ENCODE data around the gene SIPA1L3.
A peak's percentile ranks its signal among the peaks of the same experiment; 100 is the strongest.

The SIPA1L3 gene

GRCh38 chr19:38197937-38198704, 291.1 kb downstream of the SIPA1L3 start:
- Histone ChIP-seq H3K4me3 (ENCODE audit: low read depth, low read length) (no peak overlapping the region), H3K9me3 (ENCODE audit: control insufficient read depth, insufficient read depth, low read length) (no peaks in the 10 kb centered on the region), H3K4me1 (ENCODE audit: control insufficient read depth, insufficient read depth, low read length) (no peaks in the 10 kb centered on the region), H3K9ac (ENCODE audit: low read depth, low read length) (no peak overlapping the region), H3K27me3 (ENCODE audit: control insufficient read depth, insufficient read depth, low read length) (no peaks in the 10 kb centered on the region), H3K27ac (ENCODE audit: low read depth, low read length) (no peak overlapping the region), H3K36me3 (ENCODE audit: control insufficient read depth, insufficient read depth, low read length) (peaks cover 26% of the 10 kb centered on the region)

- no peaks in the 10 kb centered on the region for H3K9me3 ChIP-seq (ENCODE audit: control insufficient read depth, insufficient read depth, low read length)
- no peak overlapping the region for H3K27ac ChIP-seq (ENCODE audit: low read depth, low read length)
- H3K9ac ChIP-seq (ENCODE audit: low read depth, low read length), result no peak overlapping the region
- H3K36me3 ChIP-seq (ENCODE audit: control insufficient read depth, insufficient read depth, low read length), result peaks cover 26% of the 10 kb centered on the region
- H3K4me3 ChIP-seq (ENCODE audit: low read depth, low read length), result no peak overlapping the region
- no peaks in the 10 kb centered on the region for H3K27me3 ChIP-seq (ENCODE audit: control insufficient read depth, insufficient read depth, low read length)
- no peaks in the 10 kb centered on the region for H3K4me1 ChIP-seq (ENCODE audit: control insufficient read depth, insufficient read depth, low read length)
These were observed 292.3 kb downstream of the SIPA1L3 start for GRCh38 chr19:38199340-38199739.

- no peaks in the 10 kb centered on the region for H3K9me3 ChIP-seq (ENCODE audit: control insufficient read depth, insufficient read depth, low read length)
- H3K4me3 ChIP-seq (ENCODE audit: low read depth, low read length), result no peak overlapping the region
- H3K36me3 ChIP-seq (ENCODE audit: control insufficient read depth, insufficient read depth, low read length), result peaks cover 26% of the 10 kb centered on the region
- H3K27me3 ChIP-seq (ENCODE audit: control insufficient read depth, insufficient read depth, low read length), result no peaks in the 10 kb centered on the region
- H3K9ac ChIP-seq (ENCODE audit: low read depth, low read length), result no peak overlapping the region
- no peaks in the 10 kb centered on the region for H3K4me1 ChIP-seq (ENCODE audit: control insufficient read depth, insufficient read depth, low read length)
- no peak overlapping the region for H3K27ac ChIP-seq (ENCODE audit: low read depth, low read length)
These were observed 294.7 kb downstream of the SIPA1L3 start for GRCh38 chr19:38201731-38202130.

GRCh38 chr19:38202504-38202903, 295.5 kb downstream of the SIPA1L3 start:
- no peaks in the 10 kb centered on the region for H3K9me3 ChIP-seq (ENCODE audit: control insufficient read depth, insufficient read depth, low read length)
- H3K27me3 ChIP-seq (ENCODE audit: control insufficient read depth, insufficient read depth, low read length), result no peaks in the 10 kb centered on the region
- H3K4me1 ChIP-seq (ENCODE audit: control insufficient read depth, insufficient read depth, low read length), result 0 out of 2 replicates have a peak, but pooled peaks cover 2% of the 10 kb centered on the region
- H3K27ac ChIP-seq (ENCODE audit: low read depth, low read length), result no peak overlapping the region
- no peak overlapping the region for H3K4me3 ChIP-seq (ENCODE audit: low read depth, low read length)
- peaks cover 26% of the 10 kb centered on the region for H3K36me3 ChIP-seq (ENCODE audit: control insufficient read depth, insufficient read depth, low read length)
- H3K9ac ChIP-seq (ENCODE audit: low read depth, low read length), result no peak overlapping the region

GRCh38 chr19:38203197-38203596, 296.2 kb downstream of the SIPA1L3 start:
- no peaks in the 10 kb centered on the region for H3K9me3 ChIP-seq (ENCODE audit: control insufficient read depth, insufficient read depth, low read length)
- no peak overlapping the region for H3K9ac ChIP-seq (ENCODE audit: low read depth, low read length)
- 0 out of 2 replicates have a peak, but pooled peaks cover 3% of the 10 kb centered on the region for H3K4me1 ChIP-seq (ENCODE audit: control insufficient read depth, insufficient read depth, low read length)
- H3K27me3 ChIP-seq (ENCODE audit: control insufficient read depth, insufficient read depth, low read length), result no peaks in the 10 kb centered on the region
- no peak overlapping the region for H3K4me3 ChIP-seq (ENCODE audit: low read depth, low read length)
- peaks cover 23% of the 10 kb centered on the region for H3K36me3 ChIP-seq (ENCODE audit: control insufficient read depth, insufficient read depth, low read length)
- H3K27ac ChIP-seq (ENCODE audit: low read depth, low read length), result no peak overlapping the region

- Histone ChIP-seq H3K36me3 (ENCODE audit: control insufficient read depth, insufficient read depth, low read length) (peaks cover 15% of the 10 kb centered on the region), H3K9me3 (ENCODE audit: control insufficient read depth, insufficient read depth, low read length) (no peaks in the 10 kb centered on the region), H3K9ac (ENCODE audit: low read depth, low read length) (no peak overlapping the region), H3K27ac (ENCODE audit: low read depth, low read length) (no peak overlapping the region), H3K4me3 (ENCODE audit: low read depth, low read length) (no peak overlapping the region), H3K27me3 (ENCODE audit: control insufficient read depth, insufficient read depth, low read length) (no peaks in the 10 kb centered on the region), H3K4me1 (ENCODE audit: control insufficient read depth, insufficient read depth, low read length) (peaks cover 8% of the 10 kb centered on the region)
These were observed 297.1 kb downstream of the SIPA1L3 start for GRCh38 chr19:38204096-38204495.

- no peak overlapping the region for H3K4me3 ChIP-seq (ENCODE audit: low read depth, low read length)
- no peak overlapping the region for H3K27ac ChIP-seq (ENCODE audit: low read depth, low read length)
- no peaks in the 10 kb centered on the region for H3K9me3 ChIP-seq (ENCODE audit: control insufficient read depth, insufficient read depth, low read length)
- H3K9ac ChIP-seq (ENCODE audit: low read depth, low read length), result no peak overlapping the region
- peaks cover 15% of the 10 kb centered on the region for H3K36me3 ChIP-seq (ENCODE audit: control insufficient read depth, insufficient read depth, low read length)
- H3K27me3 ChIP-seq (ENCODE audit: control insufficient read depth, insufficient read depth, low read length), result peaks cover 1% of the 10 kb centered on the region; the same call in 1 of the 2 replicates
- peaks cover 9% of the 10 kb centered on the region for H3K4me1 ChIP-seq (ENCODE audit: control insufficient read depth, insufficient read depth, low read length)
These were observed 297.7 kb downstream of the SIPA1L3 start for GRCh38 chr19:38204728-38205127.

- H3K9ac ChIP-seq (ENCODE audit: low read depth, low read length), result no peak overlapping the region
- no peak overlapping the region for H3K4me3 ChIP-seq (ENCODE audit: low read depth, low read length)
- no peak overlapping the region for H3K27ac ChIP-seq (ENCODE audit: low read depth, low read length)
- H3K4me1 ChIP-seq (ENCODE audit: control insufficient read depth, insufficient read depth, low read length), result peaks cover 14% of the 10 kb centered on the region
- peaks cover 15% of the 10 kb centered on the region for H3K36me3 ChIP-seq (ENCODE audit: control insufficient read depth, insufficient read depth, low read length)
- H3K9me3 ChIP-seq (ENCODE audit: control insufficient read depth, insufficient read depth, low read length), result no peaks in the 10 kb centered on the region
- H3K27me3 ChIP-seq (ENCODE audit: control insufficient read depth, insufficient read depth, low read length), result peaks cover 5% of the 10 kb centered on the region; the same call in 1 of the 2 replicates
These were observed 299.2 kb downstream of the SIPA1L3 start for GRCh38 chr19:38206006-38206745.

- peaks cover 5% of the 10 kb centered on the region; the same call in 1 of the 2 replicates for H3K27me3 ChIP-seq (ENCODE audit: control insufficient read depth, insufficient read depth, low read length)
- H3K9me3 ChIP-seq (ENCODE audit: control insufficient read depth, insufficient read depth, low read length), result no peaks in the 10 kb centered on the region
- no peak overlapping the region for H3K4me3 ChIP-seq (ENCODE audit: low read depth, low read length)
- no peak overlapping the region for H3K9ac ChIP-seq (ENCODE audit: low read depth, low read length)
- no peak overlapping the region for H3K27ac ChIP-seq (ENCODE audit: low read depth, low read length)
- peaks cover 14% of the 10 kb centered on the region for H3K4me1 ChIP-seq (ENCODE audit: control insufficient read depth, insufficient read depth, low read length)
- peaks cover 8% of the 10 kb centered on the region; the same call in 1 of the 2 replicates for H3K36me3 ChIP-seq (ENCODE audit: control insufficient read depth, insufficient read depth, low read length)
These were observed 299.9 kb downstream of the SIPA1L3 start for GRCh38 chr19:38206928-38207327.

- H3K27me3 ChIP-seq (ENCODE audit: control insufficient read depth, insufficient read depth, low read length), result peaks cover 5% of the 10 kb centered on the region; the same call in 1 of the 2 replicates
- H3K4me3 ChIP-seq (ENCODE audit: low read depth, low read length), result no peak overlapping the region
- no peak overlapping the region for H3K27ac ChIP-seq (ENCODE audit: low read depth, low read length)
- H3K4me1 ChIP-seq (ENCODE audit: control insufficient read depth, insufficient read depth, low read length), result peaks cover 14% of the 10 kb centered on the region
- H3K36me3 ChIP-seq (ENCODE audit: control insufficient read depth, insufficient read depth, low read length), result peaks cover 5% of the 10 kb centered on the region; the same call in 1 of the 2 replicates
- H3K9me3 ChIP-seq (ENCODE audit: control insufficient read depth, insufficient read depth, low read length), result no peaks in the 10 kb centered on the region
- no peak overlapping the region for H3K9ac ChIP-seq (ENCODE audit: low read depth, low read length)
These were observed 300.5 kb downstream of the SIPA1L3 start for GRCh38 chr19:38207543-38207942.

GRCh38 chr19:38208571-38208970, 301.6 kb downstream of the SIPA1L3 start:
- Histone ChIP-seq H3K4me1 (ENCODE audit: control insufficient read depth, insufficient read depth, low read length) (peaks cover 14% of the 10 kb centered on the region), H3K27ac (ENCODE audit: low read depth, low read length) (peak overlapping the region; percentile 73), H3K36me3 (ENCODE audit: control insufficient read depth, insufficient read depth, low read length) (no peaks in the 10 kb centered on the region; the same call in 1 of the 2 replicates), H3K9ac (ENCODE audit: low read depth, low read length) (no peak overlapping the region), H3K4me3 (ENCODE audit: low read depth, low read length) (no peak overlapping the region), H3K27me3 (ENCODE audit: control insufficient read depth, insufficient read depth, low read length) (peaks cover 5% of the 10 kb centered on the region; the same call in 1 of the 2 replicates), H3K9me3 (ENCODE audit: control insufficient read depth, insufficient read depth, low read length) (no peaks in the 10 kb centered on the region)
